BE2C (cell line): ENCODE results near the gene CCN6.

ENCODE experiments used
- DNase-seq: peaks from one replicate; pipeline ENCODE4 v3.0.0-alpha.2; 2020
- H3K27me3 ChIP-seq: fragments of 250-450 bp; sonication (Bioruptor Pico); 2 replicates; pipeline ENCODE4 v1.5.1; 2020; ENCODE audit warnings: mild to moderate bottlenecking
- H3K36me3 ChIP-seq: fragments of 250-450 bp; sonication (Bioruptor Pico); 2 replicates; pipeline ENCODE4 v1.5.1; 2020; ENCODE audit warnings: mild to moderate bottlenecking
- H3K4me1 ChIP-seq: fragments of 250-450 bp; sonication (Bioruptor Pico); 2 replicates; pipeline ENCODE4 v1.5.1; 2020
- H3K4me3 ChIP-seq: 2 replicates; pipeline ENCODE4 v1.5.1; 2011; ENCODE audit warnings: low read depth, low read length
- H3K9me3 ChIP-seq: fragments of 250-450 bp; sonication (Bioruptor Pico); 2 replicates; pipeline ENCODE4 v1.5.1; 2020
- CTCF ChIP-seq: IDR thresholded peaks from 2 replicates; pipeline ENCODE4 v1.5.1; 2012; ENCODE audit warnings: mild to moderate bottlenecking, low read depth, low read length

CCN6 gene

GRCh38 chr6:112106562-112106961 is 52.7 kb downstream of the CCN6 start:
- Histone ChIP-seq H3K36me3 (no peaks in the 10 kb centered on the region), H3K27me3 (no peaks in the 10 kb centered on the region), H3K4me3 (no peak overlapping the region), H3K4me1 (no peaks in the 10 kb centered on the region), H3K9me3 (no peaks in the 10 kb centered on the region)
- DNase-seq, result no peak
- no peak for TF ChIP-seq CTCF

- H3K36me3 ChIP-seq, result 0 out of 2 replicates have a peak, but pooled peaks cover 4% of the 10 kb centered on the region
- TF ChIP-seq CTCF, result no peak
- H3K27me3 ChIP-seq, result no peaks in the 10 kb centered on the region
- H3K9me3 ChIP-seq, result no peaks in the 10 kb centered on the region
- no peak for DNase-seq
- H3K4me1 ChIP-seq, result no peaks in the 10 kb centered on the region
- H3K4me3 ChIP-seq, result no peak overlapping the region
Observed at GRCh38 chr6:112109262-112109661, 55.4 kb downstream of the CCN6 start.

- no peaks in the 10 kb centered on the region for H3K27me3 ChIP-seq
- DNase-seq, result no peak
- no peaks in the 10 kb centered on the region for H3K9me3 ChIP-seq
- 0 out of 2 replicates have a peak, but pooled peaks cover 4% of the 10 kb centered on the region for H3K36me3 ChIP-seq
- no peak for TF ChIP-seq CTCF
- H3K4me3 ChIP-seq, result no peak overlapping the region
- H3K4me1 ChIP-seq, result no peaks in the 10 kb centered on the region
Observed at GRCh38 chr6:112113431-112113830, 59.5 kb downstream of the CCN6 start.

- no peak for DNase-seq
- Histone ChIP-seq H3K27me3 (no peaks in the 10 kb centered on the region), H3K9me3 (no peaks in the 10 kb centered on the region), H3K4me3 (no peak overlapping the region), H3K36me3 (0 out of 2 replicates have a peak, but pooled peaks cover 4% of the 10 kb centered on the region), H3K4me1 (no peaks in the 10 kb centered on the region)
- TF ChIP-seq CTCF, result no peak
Observed at GRCh38 chr6:112113918-112114317, 60.0 kb downstream of the CCN6 start.

GRCh38 chr6:112114577-112115223 is 60.8 kb downstream of the CCN6 start:
- H3K36me3 ChIP-seq, result 0 out of 2 replicates have a peak, but pooled peaks cover 4% of the 10 kb centered on the region
- no peak for TF ChIP-seq CTCF

GRCh38 chr6:112116221-112116620 is 62.3 kb downstream of the CCN6 start:
- H3K4me1 ChIP-seq, result no peaks in the 10 kb centered on the region; the same call in 1 of the 2 replicates
- 0 out of 2 replicates have a peak, but pooled peaks cover 4% of the 10 kb centered on the region for H3K36me3 ChIP-seq
- H3K27me3 ChIP-seq, result no peaks in the 10 kb centered on the region
- peak; percentile 26 for TF ChIP-seq CTCF
- H3K9me3 ChIP-seq, result no peaks in the 10 kb centered on the region
- no peak for DNase-seq
- no peak overlapping the region for H3K4me3 ChIP-seq

More at GRCh38 chr6:112114577-112115223, 60.8 kb downstream of the CCN6 start:
- H3K27me3 ChIP-seq, result no peaks in the 10 kb centered on the region
- DNase-seq, result no peak
- no peaks in the 10 kb centered on the region for H3K4me1 ChIP-seq
- no peaks in the 10 kb centered on the region for H3K9me3 ChIP-seq
- H3K4me3 ChIP-seq, result no peak overlapping the region
